A549 (cell line): ENCODE results near the gene PDGFD. TPM values are rescaled to one million over a fixed set of nuclear protein-coding genes. Genes with fewer than 3 reads are reported as not detected.

ENCODE experiments used
- ATAC-seq, 2 experiments: fragments of 200-7000 bp in 1 of 2; fragments of >200 bp in 1 of 2; cut with Nextera tagmentation in 1 of 2; cut with Tn5 transposase in 1 of 2; 3 replicates each; pipeline versions ENCODE4 v1.8.0 to v1.9.1; 2018 to 2020; ENCODE audit warnings: mild to moderate bottlenecking in 1 of 2, moderate library complexity in 1 of 2
- CTCF ChIA-PET: fragments of 300-600 bp; sonication (Branson Sonifier 250); formaldehyde crosslinking; extraction: SDS; loops from one replicate; lab custom pipeline; 2021; ENCODE audit warnings: antibody characterized with exemption, inconsistent platforms; lab: Yijun Ruan, JAX
- POLR2A ChIA-PET: fragments of 350-600 bp; formaldehyde crosslinking; extraction: SDS; loops from one replicate; lab custom pipeline; 2021; ENCODE audit warnings: antibody characterized with exemption, inconsistent platforms; lab: Yijun Ruan, JAX
- DNase-seq, 2 experiments: peaks; one replicate each; pipeline versions ENCODE4 v3.0.0 to v3.0.0-alpha.2; 2011 to 2016; ENCODE audit warnings: low read depth in 1 of 2, low spot score in 1 of 2
- FAIRE-seq: peaks from 2 replicates; lab custom pipeline; 2011; peaks lifted over from hg19 to GRCh38; lab: Jason Lieb, UNC
- H3K27ac ChIP-seq, 2 experiments: fragments of >200 bp; sonication (Bioruptor Twin); formaldehyde crosslinking; 3 replicates each; pipeline ENCODE4 v1.5.1; 2016 to 2017
- H3K4me1 ChIP-seq: fragments of >200 bp; sonication (Bioruptor Twin); formaldehyde crosslinking; 3 replicates; pipeline ENCODE4 v1.6.1; 2016
- H3K4me2 ChIP-seq: fragments of >200 bp; sonication (Bioruptor Twin); formaldehyde crosslinking; 3 replicates; pipeline ENCODE4 v1.6.1; 2016
- H3K4me3 ChIP-seq: fragments of >200 bp; sonication (Bioruptor Twin); formaldehyde crosslinking; 3 replicates; pipeline ENCODE4 v1.5.1; 2016
- H3K9me3 ChIP-seq: fragments of >200 bp; sonication (Bioruptor Twin); formaldehyde crosslinking; 3 replicates; pipeline ENCODE4 v1.6.1; 2016
- BCL3 ChIP-seq: fragments of >200 bp; sonication (Bioruptor Twin); formaldehyde crosslinking; IDR thresholded peaks from 3 replicates; pipeline ENCODE4 v1.6.1; 2016
- BHLHE40 ChIP-seq: IDR thresholded peaks from 2 replicates; pipeline ENCODE4 v1.6.1; 2012; ENCODE audit warnings: low read depth, low read length, inconsistent platforms
- CEBPB ChIP-seq, 2 experiments: fragments of >200 bp in 1 of 2; sonication (Bioruptor Twin) in 1 of 2; formaldehyde crosslinking in 1 of 2; IDR thresholded peaks; 2 replicates each; pipeline ENCODE4 v1.6.1; 2012 to 2016
- CHD2 ChIP-seq: fragments of 150-350 bp; IDR thresholded peaks from 2 replicates; pipeline ENCODE4 v1.6.1; 2014; ENCODE audit warnings: low read length; ENCODE audit not compliant: partially characterized antibody
- CHD4 ChIP-seq: fragments of 200-600 bp; sonication (generic); IDR thresholded peaks from 2 replicates; pipeline ENCODE4 v1.6.1; 2016; ENCODE audit warnings: antibody characterized with exemption, mild to moderate bottlenecking, borderline replicate concordance
- CTCF ChIP-seq: fragments of >200 bp; sonication (Bioruptor Twin); formaldehyde crosslinking; IDR thresholded peaks from 3 replicates; pipeline ENCODE4 v1.5.1; 2016
- EP300 ChIP-seq, 2 experiments: fragments of >200 bp; sonication (Bioruptor Twin); formaldehyde crosslinking; IDR thresholded peaks; 2 replicates in 1 of 2; 3 replicates in 1 of 2; pipeline ENCODE4 v1.6.1; 2016 to 2017
- FOSL2 ChIP-seq, 2 experiments: fragments of 450-650 bp in 1 of 2; fragments of >200 bp in 1 of 2; sonication (Bioruptor Twin) in 1 of 2; formaldehyde crosslinking; IDR thresholded peaks; 2 replicates each; pipeline versions ENCODE4 v1.5.0 to v1.6.1; 2016 to 2020; ENCODE audit warnings: mild to moderate bottlenecking in 1 of 2, moderate library complexity in 1 of 2
- GATA3 ChIP-seq: IDR thresholded peaks from 2 replicates; pipeline ENCODE4 v1.6.1; 2012; ENCODE audit warnings: borderline replicate concordance
- HOXB13 ChIP-seq: fragments of 250-450 bp; sonication (Bioruptor Pico); IDR thresholded peaks from 2 replicates; pipeline ENCODE4 v1.5.0; 2020; ENCODE audit warnings: low read depth, mild to moderate bottlenecking, moderate library complexity
- KDM1A ChIP-seq: fragments of 200-600 bp; sonication (generic); IDR thresholded peaks from 2 replicates; pipeline ENCODE4 v1.6.1; 2016; ENCODE audit warnings: low read depth, mild to moderate bottlenecking
- KDM5A ChIP-seq: fragments of 200-600 bp; sonication (generic); IDR thresholded peaks from 2 replicates; pipeline ENCODE4 v1.6.1; 2016; ENCODE audit warnings: antibody characterized with exemption, mild to moderate bottlenecking
- MAFK ChIP-seq: fragments of 450-650 bp; IDR thresholded peaks from 2 replicates; pipeline ENCODE4 v1.6.1; 2014; ENCODE audit not compliant: partially characterized antibody
- NFE2L2 ChIP-seq: fragments of 150-350 bp; conservative IDR thresholded peaks from 2 replicates; pipeline ENCODE4 v1.6.1; 2014; ENCODE audit warnings: low read length
- PHF8 ChIP-seq: fragments of 200-600 bp; sonication (generic); IDR thresholded peaks from 2 replicates; pipeline ENCODE4 v1.6.1; 2016; ENCODE audit warnings: low read depth, mild to moderate bottlenecking, antibody characterized with exemption, moderate library complexity, borderline replicate concordance
- POLR2AphosphoS2 ChIP-seq: conservative IDR thresholded peaks from 2 replicates; pipeline ENCODE4 v1.6.1; 2012; ENCODE audit warnings: low read length, improper control_type of control experiment, inconsistent platforms
- REST ChIP-seq: fragments of 200-600 bp; sonication (generic); IDR thresholded peaks from 2 replicates; pipeline ENCODE4 v1.6.1; 2016; ENCODE audit warnings: antibody characterized with exemption, mild to moderate bottlenecking, moderate library complexity
- RFX5 ChIP-seq: fragments of 450-650 bp; IDR thresholded peaks from 2 replicates; pipeline ENCODE4 v1.7.1; 2014; ENCODE audit warnings: antibody characterized with exemption, mild to moderate bottlenecking, moderate library complexity
- SREBF2 ChIP-seq: fragments of 450-650 bp; IDR thresholded peaks from 2 replicates; pipeline ENCODE4 v1.6.1; 2014; ENCODE audit warnings: mild to moderate bottlenecking, moderate library complexity
- TFCP2L1 ChIP-seq: fragments of 250-450 bp; sonication (Bioruptor Pico); IDR thresholded peaks from 2 replicates; pipeline ENCODE4 v1.5.0; 2021; ENCODE audit warnings: mild to moderate bottlenecking
- ZSCAN20 ChIP-seq: fragments of 250-450 bp; sonication (Bioruptor Pico); IDR thresholded peaks from 2 replicates; pipeline ENCODE4 v1.8.0; 2022; ENCODE audit warnings: mild to moderate bottlenecking, moderate library complexity
- WGBS: methylation state at CpG from one replicate; pipeline ENCODE4 v1.1.6; 2017; ENCODE audit errors: missing lambda C conversion rate; 5-methylcytosine and 5-hydroxymethylcytosine counted together
- polyA plus RNA-seq, 4 experiments: library from polyadenylated mRNA; depleted of rRNA in 3 of 4; stranded (reverse); fragments of >200 nt; fragmentation: RNase III in 1 of 4; extraction: RNeasy Plus Mini Kit Qiagen cat#74134 plus additional on column Dnase treatment in 1 of 4; gene quantifications; 2 replicates in 3 of 4; 3 replicates in 1 of 4; pipeline ENCODE4 v1.2.3, GENCODE V29; 2011 to 2017
- TF ChIP-seq, protein P1 (sequence below): IDR thresholded peaks from 2 replicates; pipeline ENCODE4 v1.6.1; 2012; ENCODE audit warnings: low read depth, borderline replicate concordance
- TF ChIP-seq, protein P2 (sequence below): IDR thresholded peaks from 2 replicates; pipeline ENCODE4 v1.6.1; 2012

The PDGFD gene
- polyA plus RNA-seq, 2 of the 4 experiments (the other 2 are of a cell fraction) = 11.1 to 29.7 TPM

- POLR2A ChIA-PET = no interaction called here
- DNase-seq (no peak), FAIRE-seq (no peak), ATAC-seq (no peak)
- Histone ChIP-seq H3K4me3 (no peak overlapping the region), H3K27ac (no peak overlapping the region), H3K9me3 (no peaks in the 10 kb centered on the region), H3K4me1 (no peaks in the 10 kb centered on the region), H3K4me2 (no peak overlapping the region)
- TF ChIP-seq CEBPB (IDR thresholded peaks at IDR 0.05) = no peak
- TF ChIP-seq RFX5 = no peak
- TF ChIP-seq BCL3 = no peak
- TF ChIP-seq GATA3 = no peak
- TF ChIP-seq, protein P1, sequence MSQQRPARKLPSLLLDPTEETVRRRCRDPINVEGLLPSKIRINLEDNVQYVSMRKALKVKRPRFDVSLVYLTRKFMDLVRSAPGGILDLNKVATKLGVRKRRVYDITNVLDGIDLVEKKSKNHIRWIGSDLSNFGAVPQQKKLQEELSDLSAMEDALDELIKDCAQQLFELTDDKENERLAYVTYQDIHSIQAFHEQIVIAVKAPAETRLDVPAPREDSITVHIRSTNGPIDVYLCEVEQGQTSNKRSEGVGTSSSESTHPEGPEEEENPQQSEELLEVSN = no peak
- no peak for TF ChIP-seq SREBF2
- no peak for TF ChIP-seq CHD4
- TF ChIP-seq NFE2L2 = no peak
- TF ChIP-seq, protein P2, sequence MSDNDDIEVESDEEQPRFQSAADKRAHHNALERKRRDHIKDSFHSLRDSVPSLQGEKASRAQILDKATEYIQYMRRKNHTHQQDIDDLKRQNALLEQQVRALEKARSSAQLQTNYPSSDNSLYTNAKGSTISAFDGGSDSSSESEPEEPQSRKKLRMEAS = no peak
- no peak for TF ChIP-seq FOSL2 (IDR thresholded peaks at IDR 0.05)
- no peak for TF ChIP-seq FOSL2 (CRISPR knock-in tag; IDR thresholded peaks at IDR 0.05)
- no peak for TF ChIP-seq HOXB13
- no peak for TF ChIP-seq POLR2AphosphoS2
- TF ChIP-seq REST = no peak
- TF ChIP-seq BHLHE40 = no peak
- TF ChIP-seq KDM1A = no peak
- CTCF ChIA-PET = no interaction called here
- 86% methylated on average over 1 of the region's 1 CpG for whole genome bisulfite sequencing
Measured at GRCh38 chr11:104067534-104067933, 96.4 kb downstream of the PDGFD start.

- H3K4me2 ChIP-seq = no peak overlapping the region
- CTCF ChIA-PET = no interaction called here
- H3K4me3 ChIP-seq = no peak overlapping the region
- TF ChIP-seq CHD2 (no peak), KDM1A (no peak), EP300 (IDR thresholded peaks at IDR 0.05) (no peak), CHD4 (no peak), TFCP2L1 (CRISPR knock-in tag) (no peak), MAFK (no peak), PHF8 (no peak), CTCF (no peak), REST (no peak), ZSCAN20 (no peak), NFE2L2 (no peak), FOSL2 (IDR thresholded peaks at IDR 0.05) (no peak), FOSL2 (CRISPR knock-in tag; IDR thresholded peaks at IDR 0.05) (no peak), KDM5A (no peak)
- 92% methylated on average over 5 of the region's 5 CpGs for WGBS
- ATAC-seq = no peak
- FAIRE-seq = no peak
- no peaks in the 10 kb centered on the region for H3K4me1 ChIP-seq
- H3K27ac ChIP-seq = no peak overlapping the region
- POLR2A ChIA-PET = no interaction called here
- DNase-seq = no peak
- H3K9me3 ChIP-seq = no peaks in the 10 kb centered on the region
Measured at GRCh38 chr11:104064034-104064630, 99.8 kb downstream of the PDGFD start.
